SHP77 treated with DMSO at 0.1 percent for 48 hours (cell line): Measurements from ENCODE around the gene IFT20.

Experiments
- DNase-seq: peaks from one replicate; lab custom pipeline; 2025; lab: John Stamatoyannopoulos, UW

The IFT20 gene

GRCh38 chr17:28335201-28335958, at the start of gene IFT20, which contains the start of gene TNFAIP1:
IFT20 (minus strand) TSS chr17:28335472; CDS start chr17:28331985, 3,487 bp downstream.
TNFAIP1 (plus strand) TSS chr17:28335761; CDS start chr17:28339522, 3,761 bp downstream.
- peak; percentile 97 for DNase-seq

- no peak for DNase-seq
Observed at GRCh38 chr17:28385037-28385400, 49.7 kb upstream of the IFT20 start.

- no peak for DNase-seq
Observed at GRCh38 chr17:28384281-28385036, 49.2 kb upstream of the IFT20 start.

GRCh38 chr17:28381141-28381825, 46.0 kb upstream of the IFT20 start:
- no peak for DNase-seq

GRCh38 chr17:28379814-28380801, 44.8 kb upstream of the IFT20 start:
- DNase-seq, result no peak

- no peak for DNase-seq
Observed at GRCh38 chr17:28372945-28373274, 37.6 kb upstream of the IFT20 start.

GRCh38 chr17:28372203-28372944, 37.1 kb upstream of the IFT20 start:
- DNase-seq, result no peak

- DNase-seq, result peak; percentile 75
Observed at GRCh38 chr17:28371245-28372202, 36.3 kb upstream of the IFT20 start, which contains the start of gene SARM1. SARM1 (plus strand) TSS chr17:28371694; CDS start chr17:28372033, 339 bp downstream.

- DNase-seq, result no peak
Observed at GRCh38 chr17:28370744-28371103, 35.5 kb upstream of the IFT20 start.

GRCh38 chr17:28370035-28370743, 34.9 kb upstream of the IFT20 start, which contains the start of gene VTN:
VTN (minus strand) TSS chr17:28370307; CDS start chr17:28370203, 104 bp downstream.
- no peak for DNase-seq

GRCh38 chr17:28369684-28370034, 34.4 kb upstream of the IFT20 start:
- DNase-seq, result no peak

- DNase-seq, result no peak
Observed at GRCh38 chr17:28368915-28369683, 33.8 kb upstream of the IFT20 start.

GRCh38 chr17:28368306-28368831, 33.1 kb upstream of the IFT20 start:
- DNase-seq, result no peak

GRCh38 chr17:28367641-28368305, 32.5 kb upstream of the IFT20 start:
- no peak for DNase-seq

- DNase-seq, result no peak
Observed at GRCh38 chr17:28366605-28367004, 31.3 kb upstream of the IFT20 start.

- DNase-seq, result no peak
Observed at GRCh38 chr17:28365487-28365886, 30.2 kb upstream of the IFT20 start.

GRCh38 chr17:28364665-28365363, 29.5 kb upstream of the IFT20 start, which contains the start of gene SEBOX:
SEBOX (minus strand) TSS chr17:28365199; CDS start chr17:28365151, 48 bp downstream.
- no peak for DNase-seq
